Skeletal muscle tissue (tissue), 4 donors: Measurements from ENCODE around the gene HAPLN2. TPM values are rescaled to one million over a fixed set of nuclear protein-coding genes. Genes with fewer than 3 reads are reported as not detected.

ENCODE experiments used
- H3K27ac ChIP-seq: one replicate; pipeline ENCODE4 v1.7.0; 2013; ENCODE audit warnings: mild to moderate bottlenecking, low read depth, low read length, inconsistent platforms
- H3K27me3 ChIP-seq, 3 donors: one replicate each; pipeline ENCODE4 v1.7.0; 2013; ENCODE audit warnings: low read length in 3 of 3; ENCODE audit not compliant: control insufficient read depth in 3 of 3, insufficient read depth in 3 of 3
- H3K36me3 ChIP-seq, 3 donors: one replicate each; pipeline ENCODE4 v1.7.0; 2013; ENCODE audit warnings: low read length in 3 of 3; ENCODE audit not compliant: control insufficient read depth in 3 of 3, insufficient read depth in 3 of 3
- H3K4me1 ChIP-seq, 3 donors: one replicate each; pipeline ENCODE4 v1.7.0; 2013; ENCODE audit warnings: low read length in 3 of 3, mild to moderate bottlenecking in 3 of 3; ENCODE audit not compliant: control insufficient read depth in 3 of 3, insufficient read depth in 3 of 3
- H3K4me3 ChIP-seq, 3 donors: one replicate each; pipeline ENCODE4 v1.7.0; 2013; ENCODE audit warnings: low read length in 3 of 3
- H3K9ac ChIP-seq, 3 donors: one replicate each; pipeline ENCODE4 v1.7.0; 2013; ENCODE audit warnings: low read length in 3 of 3, mild to moderate bottlenecking in 3 of 3, moderate library complexity in 2 of 3, low read depth in 1 of 3
- H3K9me3 ChIP-seq, 3 donors: one replicate each; pipeline ENCODE4 v1.7.0; 2013; ENCODE audit warnings: low read length in 3 of 3; ENCODE audit not compliant: control insufficient read depth in 3 of 3
- total RNA-seq: library from RNA; depleted of rRNA; stranded (reverse); fragments of >200 nt; gene quantifications from one replicate; pipeline ENCODE4 v1.2.3, GENCODE V29; 2014
- donor health status: Osteomylitis.

HAPLN2 gene
- 0.52 TPM for total RNA-seq

DNA sequence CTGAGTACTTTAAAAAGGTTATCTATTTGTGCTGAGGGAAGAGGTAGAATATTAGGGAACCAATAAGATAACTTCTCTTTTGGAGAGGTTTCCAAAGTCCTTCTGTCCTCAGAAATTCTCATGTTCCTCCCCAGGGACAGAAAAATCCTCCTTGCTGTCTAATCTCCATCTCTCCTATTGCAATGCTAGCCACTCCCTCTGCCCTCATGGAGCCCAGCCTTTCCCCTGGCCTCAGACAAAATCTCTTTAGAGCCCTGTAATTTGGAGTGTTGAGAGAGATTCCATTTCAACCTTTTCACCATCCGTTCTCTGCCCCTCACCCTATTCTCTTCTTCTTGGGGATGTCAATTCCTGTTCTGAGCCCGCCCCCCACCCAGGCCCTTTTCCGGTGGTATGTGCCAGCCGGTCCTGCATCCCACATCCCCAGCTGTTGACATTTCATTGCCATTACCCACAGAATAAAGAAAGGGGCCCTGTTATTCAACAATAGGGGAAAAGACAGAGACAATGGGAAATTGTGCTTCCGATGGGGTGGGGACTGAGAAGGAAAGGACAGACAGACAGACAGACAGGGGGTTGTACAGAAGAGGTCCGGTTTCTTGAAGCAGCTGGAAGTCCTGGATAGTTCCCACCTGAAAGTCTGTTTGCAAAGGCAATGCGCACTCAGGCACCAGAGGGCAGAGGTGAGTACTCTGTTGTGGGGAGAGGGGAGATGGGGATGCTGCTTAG is at the start of gene HAPLN2:
Gene HAPLN2, plus strand, starts transcription at position 563 of the 729 bp plus-strand sequence. CDS start 4,076 bp downstream, outside the sequence.
- H3K9ac ChIP-seq, result no peak within 1 kb of the TSS
- peaks cover 21 to 35% (median 34%) of the 10 kb centered on the region in 3 donors for H3K27me3 ChIP-seq

DNA sequence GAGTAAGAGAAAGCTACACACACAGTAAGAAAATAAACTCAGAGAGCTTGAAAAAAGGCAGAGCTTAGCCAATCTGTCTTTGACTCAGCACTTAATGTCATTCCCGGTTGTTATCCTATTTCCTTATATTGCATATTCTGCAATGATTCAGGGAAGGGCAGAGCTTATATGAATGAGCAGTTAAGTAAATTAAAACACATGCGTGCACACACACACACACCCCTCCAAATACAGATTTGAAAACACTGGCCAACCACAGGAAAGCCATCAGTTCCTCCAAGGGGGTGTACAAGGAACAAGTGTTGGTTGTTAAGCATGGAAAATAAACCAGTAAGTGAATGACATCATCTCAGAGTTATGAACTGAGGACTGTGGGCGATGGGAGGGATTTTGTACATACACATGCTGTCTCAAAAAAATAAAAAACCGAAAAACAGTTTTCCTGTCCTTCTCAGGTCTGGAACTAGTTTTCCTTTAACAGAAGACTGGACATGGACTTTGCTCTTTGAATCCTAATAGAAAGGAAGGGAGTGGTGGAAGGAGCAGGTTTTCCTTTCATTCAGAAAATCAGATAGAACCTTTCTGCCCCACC is 47.9 kb upstream of the HAPLN2 start:
- Histone ChIP-seq H3K9me3 (no peaks in the 10 kb centered on the region), H3K27me3 (peaks cover 0 to 7% (median 3%) of the 10 kb centered on the region in 3 donors), H3K4me1 (peaks cover 7 to 13% (median 11%) of the 10 kb centered on the region in 3 donors), H3K9ac (no peak overlapping the region), H3K27ac (no peak overlapping the region), H3K36me3 (no peaks in the 10 kb centered on the region), H3K4me3 (no peak overlapping the region)

More for the DNA sequence above, at the start of gene HAPLN2:
- H3K9me3 ChIP-seq, result no peaks in the 10 kb centered on the region
- H3K4me1 ChIP-seq, result peaks cover 3 to 7% (median 6%) of the 10 kb centered on the region in 3 donors
- H3K36me3 ChIP-seq, result no peaks in the 10 kb centered on the region
- H3K4me3 ChIP-seq, result no peak within 1 kb of the TSS
- no peak within 1 kb of the TSS for H3K27ac ChIP-seq

GRCh38 chr1:156571919-156572662 is 47.1 kb upstream of the HAPLN2 start, which contains the start of gene IQGAP3:
Gene IQGAP3 (minus strand): TSS chr1:156572565. CDS start chr1:156572529, 36 bp downstream.
- Histone ChIP-seq H3K27ac (no peak within 1 kb of the TSS), H3K4me1 (peaks cover 7 to 13% (median 11%) of the 10 kb centered on the region in 3 donors), H3K27me3 (peaks cover 0 to 7% (median 3%) of the 10 kb centered on the region in 3 donors), H3K9me3 (no peaks in the 10 kb centered on the region), H3K4me3 (peak within 1 kb of the TSS; percentile 62 to 78 (median 77)), H3K36me3 (no peaks in the 10 kb centered on the region), H3K9ac (peak within 1 kb of the TSS; percentile 43 to 60 (median 46))

GRCh38 chr1:156572663-156573018 is 46.6 kb upstream of the HAPLN2 start:
- no peak overlapping the region for H3K27ac ChIP-seq
- H3K9ac ChIP-seq, result peak overlapping the region in 2 of 3 donors; percentile 46 to 60
- no peaks in the 10 kb centered on the region for H3K9me3 ChIP-seq
- H3K36me3 ChIP-seq, result no peaks in the 10 kb centered on the region
- H3K27me3 ChIP-seq, result peaks cover 0 to 7% (median 3%) of the 10 kb centered on the region in 3 donors
- H3K4me1 ChIP-seq, result peaks cover 7 to 13% (median 11%) of the 10 kb centered on the region in 3 donors
- peak overlapping the region; percentile 62 to 78 (median 77) for H3K4me3 ChIP-seq

GRCh38 chr1:156574039-156574633 is 45.1 kb upstream of the HAPLN2 start:
- Histone ChIP-seq H3K27me3 (peaks cover 0 to 7% (median 3%) of the 10 kb centered on the region in 3 donors), H3K9me3 (no peaks in the 10 kb centered on the region), H3K4me3 (no peak overlapping the region), H3K27ac (no peak overlapping the region), H3K36me3 (no peaks in the 10 kb centered on the region), H3K4me1 (peaks cover 7 to 13% (median 11%) of the 10 kb centered on the region in 3 donors), H3K9ac (no peak overlapping the region)

DNA sequence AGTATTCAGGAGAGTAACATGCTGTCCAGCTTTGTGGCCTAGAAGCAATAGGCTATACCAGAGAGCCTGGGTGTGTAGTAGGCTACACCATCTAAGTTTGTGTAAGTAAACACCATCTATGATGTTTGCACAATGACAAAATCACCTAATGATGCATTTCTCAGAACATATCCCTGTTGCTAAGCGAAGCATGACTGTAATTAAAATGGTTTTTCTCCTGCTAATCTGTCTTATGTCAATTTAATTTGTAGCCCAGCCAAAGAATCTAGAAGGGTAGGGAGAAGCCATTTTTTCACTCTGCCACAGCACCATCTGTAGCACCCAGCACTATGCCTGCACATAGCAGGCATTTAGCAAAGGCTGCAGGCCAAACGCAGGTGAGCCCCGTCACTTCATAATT is 41.7 kb upstream of the HAPLN2 start:
- no peak overlapping the region for H3K9ac ChIP-seq
- peaks cover 0 to 9% (median 8%) of the 10 kb centered on the region in 3 donors for H3K4me1 ChIP-seq
- H3K27me3 ChIP-seq, result no peaks in the 10 kb centered on the region
- H3K4me3 ChIP-seq, result no peak overlapping the region
- H3K27ac ChIP-seq, result no peak overlapping the region
- H3K36me3 ChIP-seq, result no peaks in the 10 kb centered on the region
- H3K9me3 ChIP-seq, result no peaks in the 10 kb centered on the region

DNA sequence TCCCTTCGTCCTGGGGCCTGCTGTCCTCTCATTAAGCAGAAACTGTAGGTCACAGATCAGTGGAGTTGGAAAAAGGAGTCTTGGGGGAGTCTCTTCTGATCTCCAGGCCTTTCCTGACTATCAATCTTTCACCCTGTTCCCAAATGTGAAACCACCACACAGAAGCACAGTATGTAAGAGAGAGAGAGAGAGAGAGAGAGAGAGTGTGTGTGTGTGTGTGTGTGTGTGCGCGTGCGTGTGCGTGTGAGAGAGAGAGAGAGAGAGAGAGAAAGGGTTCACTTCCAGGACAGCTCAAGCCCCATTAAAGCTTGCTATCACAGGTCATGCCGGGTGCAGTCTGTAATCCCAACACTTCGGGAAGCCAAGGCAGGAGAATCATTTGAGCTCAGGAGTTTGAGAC is 41.2 kb upstream of the HAPLN2 start:
- Histone ChIP-seq H3K36me3 (no peaks in the 10 kb centered on the region), H3K4me1 (peaks cover 0 to 6% (median 4%) of the 10 kb centered on the region in 3 donors), H3K9ac (no peak overlapping the region), H3K27me3 (no peaks in the 10 kb centered on the region), H3K4me3 (no peak overlapping the region), H3K9me3 (no peaks in the 10 kb centered on the region), H3K27ac (no peak overlapping the region)

DNA sequence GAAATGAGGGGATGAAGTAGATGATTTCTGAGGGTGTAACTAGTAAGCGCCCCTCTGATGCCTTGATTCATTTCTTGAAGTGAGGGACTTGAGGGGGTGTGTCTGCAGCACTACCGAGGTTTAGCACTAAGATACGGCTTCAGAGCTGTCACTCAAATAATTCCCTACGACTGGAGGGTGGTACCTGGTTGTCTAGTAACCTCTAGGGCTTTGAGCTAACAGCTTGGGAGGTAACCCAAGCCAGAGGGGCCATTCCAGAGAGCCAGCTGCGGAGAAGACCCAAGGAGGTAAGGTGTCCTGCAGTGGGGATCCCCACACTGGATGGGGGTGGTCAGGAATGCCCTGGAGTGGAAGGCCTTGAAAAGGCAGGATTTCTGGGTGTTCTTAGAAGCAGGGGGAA is 39.7 kb upstream of the HAPLN2 start, which contains the start of gene TTC24:
Gene TTC24, plus strand, starts transcription at position 252 of the 400 bp plus-strand sequence. CDS start 1,642 bp downstream, outside the sequence.
- no peaks in the 10 kb centered on the region for H3K36me3 ChIP-seq

GRCh38 chr1:156581661-156582387 is 37.4 kb upstream of the HAPLN2 start:
- Histone ChIP-seq H3K27me3 (no peaks in the 10 kb centered on the region), H3K9ac (peak overlapping the region in 2 of 3 donors; percentile 12 to 64), H3K4me1 (peaks cover 0 to 6% (median 4%) of the 10 kb centered on the region in 3 donors), H3K27ac (no peak overlapping the region), H3K9me3 (no peaks in the 10 kb centered on the region), H3K4me3 (no peak overlapping the region), H3K36me3 (no peaks in the 10 kb centered on the region)

More for the DNA sequence above, 39.7 kb upstream of the HAPLN2 start, which contains the start of gene TTC24:
- Histone ChIP-seq H3K4me1 (peaks cover 0 to 6% (median 4%) of the 10 kb centered on the region in 3 donors), H3K9ac (no peak within 1 kb of the TSS), H3K9me3 (no peaks in the 10 kb centered on the region), H3K4me3 (no peak within 1 kb of the TSS), H3K27ac (no peak within 1 kb of the TSS), H3K27me3 (no peaks in the 10 kb centered on the region)
